ENCODE measurements around the gene LRBA. TPM values are rescaled to one million over a fixed set of nuclear protein-coding genes. Genes with fewer than 3 reads are reported as not detected.

The LRBA gene
- total RNA-seq, 2 donors from 2014 or later: 50.1 to 59.9 TPM

DNA sequence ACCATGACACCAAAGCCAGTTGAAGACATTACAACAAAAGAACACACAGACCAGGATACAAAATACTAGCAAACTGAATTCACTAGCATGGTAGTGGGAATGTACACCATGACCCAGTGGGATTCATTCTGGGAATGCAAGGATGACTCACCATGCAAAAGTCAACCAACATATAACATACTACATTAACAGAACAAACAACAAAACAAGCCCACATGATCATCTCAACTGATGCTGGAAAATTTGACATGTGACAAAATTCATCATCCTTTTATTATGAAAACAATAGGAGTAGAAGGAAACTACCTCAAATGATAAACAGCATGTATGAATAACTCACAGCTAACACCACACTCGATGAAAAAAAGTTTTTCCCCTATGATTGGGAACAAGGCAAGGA is 746.6 kb downstream of the LRBA start:
- no peak for ATAC-seq
- TF ChIP-seq, protein P1, sequence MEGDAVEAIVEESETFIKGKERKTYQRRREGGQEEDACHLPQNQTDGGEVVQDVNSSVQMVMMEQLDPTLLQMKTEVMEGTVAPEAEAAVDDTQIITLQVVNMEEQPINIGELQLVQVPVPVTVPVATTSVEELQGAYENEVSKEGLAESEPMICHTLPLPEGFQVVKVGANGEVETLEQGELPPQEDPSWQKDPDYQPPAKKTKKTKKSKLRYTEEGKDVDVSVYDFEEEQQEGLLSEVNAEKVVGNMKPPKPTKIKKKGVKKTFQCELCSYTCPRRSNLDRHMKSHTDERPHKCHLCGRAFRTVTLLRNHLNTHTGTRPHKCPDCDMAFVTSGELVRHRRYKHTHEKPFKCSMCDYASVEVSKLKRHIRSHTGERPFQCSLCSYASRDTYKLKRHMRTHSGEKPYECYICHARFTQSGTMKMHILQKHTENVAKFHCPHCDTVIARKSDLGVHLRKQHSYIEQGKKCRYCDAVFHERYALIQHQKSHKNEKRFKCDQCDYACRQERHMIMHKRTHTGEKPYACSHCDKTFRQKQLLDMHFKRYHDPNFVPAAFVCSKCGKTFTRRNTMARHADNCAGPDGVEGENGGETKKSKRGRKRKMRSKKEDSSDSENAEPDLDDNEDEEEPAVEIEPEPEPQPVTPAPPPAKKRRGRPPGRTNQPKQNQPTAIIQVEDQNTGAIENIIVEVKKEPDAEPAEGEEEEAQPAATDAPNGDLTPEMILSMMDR (IDR thresholded peaks at IDR 0.05): no peak
- no peak for TF ChIP-seq POLR2A (IDR thresholded peaks at IDR 0.05)
- 96 to 100% methylated on average over 1 of the region's 1 CpG for WGBS, 2 donors

DNA sequence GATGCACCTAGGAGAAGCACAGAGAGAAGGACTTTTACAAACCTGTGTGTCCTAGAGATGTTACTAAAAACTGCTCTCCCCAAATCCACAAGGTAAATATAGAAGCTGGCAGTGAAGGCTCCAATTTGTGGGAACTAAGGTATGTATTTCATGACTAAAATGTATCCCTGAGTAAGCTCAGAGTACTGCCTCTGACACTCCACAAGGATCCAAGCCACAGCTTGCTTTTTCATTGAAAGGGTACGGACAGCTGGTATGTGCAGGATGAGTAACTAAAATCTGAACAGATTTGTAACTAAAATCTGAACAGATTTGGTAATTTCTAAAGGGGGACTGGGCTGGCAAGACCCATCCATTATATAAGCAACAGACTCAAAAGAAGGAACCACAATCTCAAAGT is 749.3 kb downstream of the LRBA start:
- DNase-seq (no peak), ATAC-seq (no peak)
- Histone ChIP-seq H3K36me3 (replicated peaks in 1 of 2; ENCODE audit: insufficient read depth in 1 of 2, low read depth in 2 of 2) (peaks cover 0 to 3% of the 10 kb centered on the region in 2 donors), H3K4me1 (no peaks in the 10 kb centered on the region), H3K9me3 (no peaks in the 10 kb centered on the region), H3K27me3 (no peaks in the 10 kb centered on the region), H3K27ac (no peak overlapping the region), H3K4me3 (no peak overlapping the region)
- intact Hi-C loops (cut with DNase I): no loop called here
- TF ChIP-seq, protein P1 (IDR thresholded peaks at IDR 0.05): no peak
- TF ChIP-seq POLR2A (IDR thresholded peaks at IDR 0.05): no peak
- 86 to 90% methylated on average over 1 of the region's 1 CpG for WGBS, 2 donors

More for the DNA sequence above, 746.6 kb downstream of the LRBA start:
- Histone ChIP-seq H3K4me3 (no peak overlapping the region), H3K27ac (no peak overlapping the region), H3K36me3 (replicated peaks in 1 of 2; ENCODE audit: insufficient read depth in 1 of 2, low read depth in 2 of 2) (peaks cover 0 to 3% of the 10 kb centered on the region in 2 donors), H3K9me3 (no peaks in the 10 kb centered on the region), H3K4me1 (no peaks in the 10 kb centered on the region), H3K27me3 (no peaks in the 10 kb centered on the region)
- no peak for DNase-seq
- intact Hi-C loops (cut with DNase I): no loop called here

DNA sequence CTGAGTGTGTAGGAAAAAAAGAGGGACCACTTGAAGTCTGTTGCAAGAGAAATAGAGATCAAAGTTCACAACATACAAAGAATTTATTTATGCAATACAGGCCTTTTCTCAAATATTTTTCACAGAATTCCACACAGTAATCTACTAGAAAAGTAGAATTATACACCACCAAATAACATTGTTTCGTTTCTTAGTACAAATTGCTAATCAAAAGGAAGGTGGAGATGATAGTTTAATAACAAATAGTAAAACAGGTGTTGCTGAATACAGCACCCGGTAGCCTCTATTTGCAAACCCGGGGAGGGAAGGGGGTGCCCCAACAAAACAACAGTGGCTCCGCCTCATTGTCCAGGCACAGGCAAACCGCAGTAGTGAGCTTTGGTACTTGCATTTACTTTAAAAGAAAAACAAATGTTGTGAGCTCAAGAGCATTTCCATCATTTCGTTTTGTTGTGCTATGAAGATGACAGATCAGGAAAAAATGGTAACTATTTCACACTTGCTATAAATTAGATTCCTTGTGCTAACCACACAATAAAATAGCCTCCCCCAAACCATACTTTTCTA is 750.4 kb downstream of the LRBA start:
- intact Hi-C loops (cut with DNase I): no loop called here
- TF ChIP-seq POLR2A (IDR thresholded peaks at IDR 0.05): no peak
- TF ChIP-seq, protein P1 (IDR thresholded peaks at IDR 0.05): no peak
- no peaks in the 10 kb centered on the region for H3K4me1 ChIP-seq
- H3K27ac ChIP-seq: no peak overlapping the region
- no peaks in the 10 kb centered on the region for H3K36me3 ChIP-seq (replicated peaks in 1 of 2; ENCODE audit: insufficient read depth in 1 of 2, low read depth in 2 of 2)
- H3K4me3 ChIP-seq: no peak overlapping the region
- H3K27me3 ChIP-seq: no peaks in the 10 kb centered on the region
- ATAC-seq (no peak), DNase-seq (no peak)
- 78% methylated on average over 6 of the region's 6 CpGs for WGBS, 2 donors
- no peaks in the 10 kb centered on the region for H3K9me3 ChIP-seq

DNA sequence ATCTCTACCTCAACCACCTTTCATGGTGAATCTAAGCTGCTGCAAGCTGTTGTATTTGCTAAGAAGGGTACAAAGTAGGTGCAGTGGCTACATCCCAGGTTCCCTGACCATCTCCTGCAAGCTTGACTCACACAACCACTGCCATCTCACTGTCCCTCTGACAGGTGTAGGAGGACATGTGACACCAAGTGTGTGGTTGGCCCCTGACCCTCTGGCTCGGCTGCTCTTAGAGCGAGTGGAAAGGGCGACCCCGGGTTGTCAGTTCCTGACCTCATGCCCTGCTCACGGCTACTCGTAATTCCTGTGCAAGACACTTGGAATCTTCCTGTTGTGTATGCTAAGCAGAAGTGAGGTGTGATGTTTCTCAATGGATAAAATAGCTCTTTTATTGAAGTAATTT is 752.5 kb downstream of the LRBA start:
- Histone ChIP-seq H3K4me1 (no peaks in the 10 kb centered on the region), H3K4me3 (no peak overlapping the region), H3K27ac (no peak overlapping the region), H3K9me3 (no peaks in the 10 kb centered on the region), H3K27me3 (no peaks in the 10 kb centered on the region), H3K36me3 (replicated peaks in 1 of 2; ENCODE audit: insufficient read depth in 1 of 2, low read depth in 2 of 2) (no peaks in the 10 kb centered on the region)
- ATAC-seq (no peak), DNase-seq (no peak)
- intact Hi-C loops (cut with DNase I): no loop called here
- TF ChIP-seq, protein P1 (IDR thresholded peaks at IDR 0.05): no peak
- TF ChIP-seq POLR2A (IDR thresholded peaks at IDR 0.05): no peak
- WGBS, 2 donors: 95% methylated on average over 5 to 6 of the region's 6 CpGs

DNA sequence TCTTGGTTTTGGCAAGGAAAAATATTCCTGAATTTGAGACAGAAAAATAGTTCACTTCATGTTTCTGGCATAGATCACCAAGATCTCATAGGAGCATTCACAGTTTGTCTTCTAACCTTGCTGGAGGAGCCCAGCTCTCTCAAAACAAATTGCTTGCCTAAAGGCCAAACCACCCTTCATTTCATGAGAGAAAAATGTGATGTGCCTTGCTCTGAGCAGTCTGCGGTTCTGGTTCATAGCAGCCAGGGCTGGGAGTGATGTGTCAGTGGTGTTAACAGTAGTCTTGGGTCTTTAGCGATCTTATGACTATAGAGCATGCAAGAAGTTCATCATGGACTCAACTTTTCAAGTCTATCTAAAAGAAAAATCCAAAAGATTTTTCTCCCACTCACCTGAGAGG is 753.5 kb downstream of the LRBA start:
- Histone ChIP-seq H3K4me3 (no peak overlapping the region), H3K27ac (no peak overlapping the region), H3K27me3 (no peaks in the 10 kb centered on the region), H3K9me3 (no peaks in the 10 kb centered on the region), H3K4me1 (no peaks in the 10 kb centered on the region), H3K36me3 (replicated peaks in 1 of 2; ENCODE audit: insufficient read depth in 1 of 2, low read depth in 2 of 2) (no peaks in the 10 kb centered on the region)
- WGBS, 2 donors: 92 to 100% methylated on average over 2 of the region's 2 CpGs
- DNase-seq: no peak
- no peak for TF ChIP-seq POLR2A (IDR thresholded peaks at IDR 0.05)
- TF ChIP-seq, protein P1 (IDR thresholded peaks at IDR 0.05): no peak
- ATAC-seq: no peak
- intact Hi-C loops (cut with DNase I): no loop called here

Data from body of pancreas (tissue), 4 donors.